WTC11 (cell line): ENCODE data around the gene RALBP1. TPM values are rescaled to one million over a fixed set of nuclear protein-coding genes. Genes with fewer than 3 reads are reported as not detected.
A peak's percentile ranks its signal among the peaks of the same experiment; 100 is the strongest.

ENCODE experiments used
- ATAC-seq: fragments of 200-7000 bp; cut with Tn5 transposase; 2 replicates; pipeline ENCODE4 v1.10.0; 2021; ENCODE audit warnings: mild to moderate bottlenecking, moderate library complexity
- CTCF ChIA-PET: fragments of 300-600 bp; sonication (Branson Sonifier 250); formaldehyde crosslinking; loops from one replicate; lab custom pipeline; 2021; ENCODE audit warnings: antibody characterized with exemption; lab: Charles Lee
- POLR2A ChIA-PET: fragments of 350-600 bp; sonication (Branson Sonifier 250); formaldehyde crosslinking; loops from one replicate; lab custom pipeline; 2021; ENCODE audit warnings: antibody characterized with exemption; lab: Charles Lee
- DNase-seq: peaks from one replicate; pipeline ENCODE4 v3.0.0; 2021; ENCODE audit warnings: low spot score
- H3K27ac Mint-ChIP-seq: 2 replicates; pipeline ENCODE4 v1.8.0; 2021; ENCODE audit warnings: mixed read lengths
- H3K27me3 Mint-ChIP-seq: 2 replicates; pipeline ENCODE4 v1.8.0; 2021; ENCODE audit warnings: low read depth, mild to moderate bottlenecking, moderate library complexity, mixed read lengths
- H3K36me3 Mint-ChIP-seq: 2 replicates; pipeline ENCODE4 v1.8.0; 2021; ENCODE audit warnings: mixed read lengths
- H3K4me1 Mint-ChIP-seq: 2 replicates; pipeline ENCODE4 v1.8.0; 2022; ENCODE audit warnings: mixed read lengths
- H3K4me3 Mint-ChIP-seq: 2 replicates; pipeline ENCODE4 v1.8.0; 2021; ENCODE audit warnings: mild to moderate bottlenecking, moderate library complexity, mixed read lengths
- H3K9me3 Mint-ChIP-seq: 2 replicates; pipeline ENCODE4 v1.8.0; 2021; ENCODE audit warnings: mixed read lengths
- ESRRA ChIP-seq: sonication (generic); formaldehyde crosslinking; IDR thresholded peaks from 2 replicates; pipeline ENCODE4 v1.8.1; 2022; ENCODE audit warnings: mild to moderate bottlenecking, missing genetic modification reagents, borderline replicate concordance
- FOXK1 ChIP-seq: sonication (generic); formaldehyde crosslinking; IDR thresholded peaks from 2 replicates; pipeline ENCODE4 v1.8.0; 2022; ENCODE audit warnings: mild to moderate bottlenecking, moderate library complexity, missing genetic modification reagents
- FOXP1 ChIP-seq: sonication (generic); formaldehyde crosslinking; IDR thresholded peaks from 2 replicates; pipeline ENCODE4 v1.8.0; 2022; ENCODE audit warnings: missing genetic modification reagents, mild to moderate bottlenecking, moderate library complexity, borderline replicate concordance
- GRHL2 ChIP-seq: fragments of 250-450 bp; sonication (Bioruptor Pico); IDR thresholded peaks from 2 replicates; pipeline ENCODE4 v1.8.0; 2022; ENCODE audit warnings: mild to moderate bottlenecking, moderate library complexity; ENCODE audit not compliant: insufficient replicate concordance, severe bottlenecking
- JAZF1 ChIP-seq: fragments of 250-450 bp; sonication (Bioruptor Pico); IDR thresholded peaks from 2 replicates; pipeline ENCODE4 v1.9.0; 2021; ENCODE audit warnings: moderate library complexity, mild to moderate bottlenecking, inconsistent platforms
- JUN ChIP-seq: sonication (generic); formaldehyde crosslinking; IDR thresholded peaks from 2 replicates; pipeline ENCODE4 v1.8.0; 2023; ENCODE audit warnings: mild to moderate bottlenecking, missing genetic modification reagents
- KAT7 ChIP-seq: sonication (generic); formaldehyde crosslinking; IDR thresholded peaks from 2 replicates; pipeline ENCODE4 v1.8.1; 2023; ENCODE audit warnings: missing genetic modification reagents, mild to moderate bottlenecking, borderline replicate concordance
- MXD4 ChIP-seq: fragments of 250-450 bp; sonication (Bioruptor Pico); IDR thresholded peaks from 2 replicates; pipeline ENCODE4 v1.8.0; 2021; ENCODE audit warnings: mild to moderate bottlenecking, moderate library complexity, borderline replicate concordance
- NFE2L1 ChIP-seq: sonication (generic); formaldehyde crosslinking; IDR thresholded peaks from 2 replicates; pipeline ENCODE4 v1.8.1; 2023; ENCODE audit warnings: missing genetic modification reagents
- NFYB ChIP-seq: sonication (generic); formaldehyde crosslinking; conservative IDR thresholded peaks from 2 replicates; pipeline ENCODE4 v1.8.0; 2022; ENCODE audit warnings: low read depth, missing genetic modification reagents
- SMAD3 ChIP-seq: sonication (generic); formaldehyde crosslinking; IDR thresholded peaks from 2 replicates; pipeline ENCODE4 v1.8.0; 2022; ENCODE audit warnings: missing genetic modification reagents, mild to moderate bottlenecking, borderline replicate concordance
- TCF7 ChIP-seq: sonication (generic); formaldehyde crosslinking; IDR thresholded peaks from 2 replicates; pipeline ENCODE4 v1.8.0; 2022; ENCODE audit warnings: mild to moderate bottlenecking, low read depth, missing genetic modification reagents, moderate library complexity
- TEAD1 ChIP-seq: sonication (generic); formaldehyde crosslinking; IDR thresholded peaks from 2 replicates; pipeline ENCODE4 v1.8.0; 2022; ENCODE audit warnings: mild to moderate bottlenecking, missing genetic modification reagents
- TEAD4 ChIP-seq: sonication (generic); formaldehyde crosslinking; IDR thresholded peaks from 2 replicates; pipeline ENCODE4 v1.8.0; 2022; ENCODE audit warnings: mild to moderate bottlenecking, missing genetic modification reagents
- ZNF121 ChIP-seq: sonication (generic); formaldehyde crosslinking; IDR thresholded peaks from 2 replicates; pipeline ENCODE4 v1.8.0; 2023; ENCODE audit warnings: missing genetic modification reagents
- ZNF317 ChIP-seq: sonication (generic); formaldehyde crosslinking; IDR thresholded peaks from 2 replicates; pipeline ENCODE4 v1.8.1; 2023; ENCODE audit warnings: low read depth, mild to moderate bottlenecking, moderate library complexity, missing genetic modification reagents, borderline replicate concordance
- ZNF671 ChIP-seq: fragments of 250-450 bp; sonication (Bioruptor Pico); IDR thresholded peaks from 2 replicates; pipeline ENCODE4 v1.8.0; 2021; ENCODE audit warnings: mild to moderate bottlenecking
- total RNA-seq: library from RNA; stranded (reverse); gene quantifications from 3 replicates; pipeline ENCODE4 v1.2.3, GENCODE V29; 2021
- TF ChIP-seq, protein P1 (sequence below): sonication (generic); formaldehyde crosslinking; IDR thresholded peaks from 2 replicates; pipeline ENCODE4 v1.8.1; 2022; ENCODE audit warnings: low read depth, missing genetic modification reagents, borderline replicate concordance
- TF ChIP-seq, protein P2 (sequence below): sonication (generic); formaldehyde crosslinking; IDR thresholded peaks from 2 replicates; pipeline ENCODE4 v1.8.0; 2022; ENCODE audit warnings: mild to moderate bottlenecking, missing genetic modification reagents
- TF ChIP-seq, protein P3 (sequence below): sonication (generic); formaldehyde crosslinking; IDR thresholded peaks from 2 replicates; pipeline ENCODE4 v1.8.1; 2022; ENCODE audit warnings: low read depth, mild to moderate bottlenecking, moderate library complexity, missing genetic modification reagents, borderline replicate concordance
- TF ChIP-seq, protein P4 (sequence below): sonication (generic); formaldehyde crosslinking; IDR thresholded peaks from 2 replicates; pipeline ENCODE4 v1.8.1; 2023; ENCODE audit warnings: mild to moderate bottlenecking, missing genetic modification reagents
- TF ChIP-seq, protein P5 (sequence below): fragments of 250-450 bp; sonication (Bioruptor Pico); IDR thresholded peaks from 2 replicates; pipeline ENCODE4 v2.1.2; 2022; ENCODE audit warnings: mild to moderate bottlenecking, moderate library complexity

The RALBP1 gene
- total RNA-seq, 1 experiment from 2014 or later = 69.3 TPM

DNA sequence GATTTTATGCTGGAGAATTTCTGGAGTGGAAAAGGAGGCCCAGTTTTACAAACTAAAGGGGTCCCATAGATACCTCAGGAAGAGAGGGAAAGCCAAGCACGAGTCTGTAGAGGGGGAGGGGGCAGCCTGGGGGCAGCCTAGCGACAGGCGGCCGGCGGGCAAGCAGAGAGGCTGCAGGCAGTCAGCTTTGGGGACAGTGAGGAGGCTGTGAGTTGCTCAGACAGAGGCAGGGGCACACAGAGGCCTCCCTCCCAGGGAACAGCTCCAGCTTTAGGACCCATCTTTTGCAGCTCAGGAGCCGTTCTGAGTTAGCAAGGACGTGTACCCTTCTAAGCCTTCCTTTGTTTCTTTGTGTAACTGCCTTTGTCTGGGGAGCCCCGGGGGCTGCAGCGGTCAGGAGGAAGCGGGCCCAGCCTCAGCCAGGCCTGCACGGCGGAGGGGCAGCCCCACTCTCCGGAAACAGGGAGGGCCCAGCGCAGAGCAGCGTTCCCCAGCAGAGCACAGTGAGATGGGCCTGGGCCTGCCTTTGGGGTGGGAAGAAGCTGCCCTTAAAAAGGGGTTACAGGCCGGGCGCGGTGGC, 41.1 kb upstream of the RALBP1 start:
- no peak for TF ChIP-seq SMAD3 (CRISPR knock-in tag)
- TF ChIP-seq ZNF121 (CRISPR knock-in tag) = no peak
- TF ChIP-seq JUN (CRISPR knock-in tag) = no peak
- no peak for TF ChIP-seq KAT7 (CRISPR knock-in tag)
- TF ChIP-seq, protein P1, sequence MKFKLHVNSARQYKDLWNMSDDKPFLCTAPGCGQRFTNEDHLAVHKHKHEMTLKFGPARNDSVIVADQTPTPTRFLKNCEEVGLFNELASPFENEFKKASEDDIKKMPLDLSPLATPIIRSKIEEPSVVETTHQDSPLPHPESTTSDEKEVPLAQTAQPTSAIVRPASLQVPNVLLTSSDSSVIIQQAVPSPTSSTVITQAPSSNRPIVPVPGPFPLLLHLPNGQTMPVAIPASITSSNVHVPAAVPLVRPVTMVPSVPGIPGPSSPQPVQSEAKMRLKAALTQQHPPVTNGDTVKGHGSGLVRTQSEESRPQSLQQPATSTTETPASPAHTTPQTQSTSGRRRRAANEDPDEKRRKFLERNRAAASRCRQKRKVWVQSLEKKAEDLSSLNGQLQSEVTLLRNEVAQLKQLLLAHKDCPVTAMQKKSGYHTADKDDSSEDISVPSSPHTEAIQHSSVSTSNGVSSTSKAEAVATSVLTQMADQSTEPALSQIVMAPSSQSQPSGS = no peak
- no peak for TF ChIP-seq FOXP1
- no peak for TF ChIP-seq NFYB (CRISPR knock-in tag)
- H3K4me1 Mint-ChIP-seq = peaks cover 21% of the 10 kb centered on the region
- CTCF ChIA-PET = no interaction called here
- no peak overlapping the region for H3K27ac Mint-ChIP-seq
- ATAC-seq (peak; percentile 75), DNase-seq (peak; percentile 24)
- peaks cover 8% of the 10 kb centered on the region for H3K36me3 Mint-ChIP-seq
- POLR2A ChIA-PET = interaction anchor here (0.6 to 0.9 kb wide), 2 partner anchors 31 to 41 kb away, joined by 3 read pairs; partner anchors contain the start of gene RALBP1
- H3K4me3 Mint-ChIP-seq = no peak overlapping the region
- H3K9me3 Mint-ChIP-seq = peaks cover 14% of the 10 kb centered on the region
- no peaks in the 10 kb centered on the region for H3K27me3 Mint-ChIP-seq

DNA sequence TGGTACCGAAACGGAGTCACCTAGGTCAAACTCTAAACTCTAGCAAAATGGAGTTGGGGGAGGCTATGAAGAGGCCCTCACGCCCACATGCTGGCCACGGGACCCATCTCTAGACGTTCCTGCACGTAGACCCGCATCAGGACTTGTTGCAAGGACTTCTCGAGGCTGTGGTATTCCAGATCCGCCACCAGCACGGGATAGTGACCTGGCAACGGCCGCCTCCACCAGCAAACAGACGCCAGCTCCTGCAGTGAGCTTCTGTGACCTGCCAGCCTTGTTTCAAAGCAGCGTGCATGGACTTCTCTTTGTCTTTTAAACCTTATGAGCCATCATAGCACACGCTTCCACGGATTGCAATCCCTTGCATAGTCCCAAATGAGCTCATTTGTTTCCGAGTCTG, 40.3 kb upstream of the RALBP1 start:
- TF ChIP-seq JUN (CRISPR knock-in tag) = no peak
- TF ChIP-seq JAZF1 (CRISPR knock-in tag) = no peak
- H3K9me3 Mint-ChIP-seq = peaks cover 14% of the 10 kb centered on the region
- H3K27me3 Mint-ChIP-seq = no peaks in the 10 kb centered on the region
- DNase-seq = no peak
- H3K4me3 Mint-ChIP-seq = no peak overlapping the region
- ChIA-PET POLR2A (interaction anchor here (0.9 kb wide), 1 partner anchor 40 kb away, joined by 3 read pairs; the partner anchor contains the start of gene RALBP1), CTCF (no interaction called here)
- H3K27ac Mint-ChIP-seq = no peak overlapping the region
- H3K4me1 Mint-ChIP-seq = peaks cover 21% of the 10 kb centered on the region
- ATAC-seq = no peak
- H3K36me3 Mint-ChIP-seq = peaks cover 8% of the 10 kb centered on the region

DNA sequence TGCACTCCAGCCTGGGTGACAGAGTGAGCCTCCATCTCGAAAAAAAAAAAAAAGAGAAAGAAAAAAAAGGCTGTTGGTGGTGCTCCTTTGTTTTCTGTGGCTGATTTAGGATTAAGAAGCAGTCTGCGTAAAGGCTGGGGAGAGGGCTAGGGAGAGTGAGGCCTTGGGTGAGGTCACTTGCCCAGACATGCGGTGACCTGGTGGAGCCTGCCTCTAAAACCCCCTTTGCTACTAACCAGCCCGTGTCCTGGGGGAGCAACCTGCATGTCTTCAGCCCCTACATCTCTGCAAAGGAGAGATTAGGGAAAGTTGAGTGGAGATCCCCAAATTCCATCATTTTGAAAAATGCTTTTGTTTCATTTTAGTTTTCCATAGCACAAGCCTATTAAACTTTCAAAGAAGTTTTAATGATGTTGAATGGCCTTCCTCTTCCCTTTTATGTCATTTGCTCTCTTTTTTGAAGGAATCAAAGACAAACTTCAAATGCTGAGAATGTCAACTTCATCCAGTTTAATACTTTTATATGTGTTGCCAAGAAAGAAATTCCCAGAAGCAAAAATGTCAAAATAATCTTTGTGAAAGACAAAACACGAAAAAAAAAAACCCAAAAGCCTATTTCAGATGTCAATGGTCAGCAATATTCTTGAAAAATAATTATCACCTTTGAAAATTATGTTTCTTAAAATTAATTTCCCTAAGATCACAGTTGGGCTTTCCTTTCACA, 38.9 kb upstream of the RALBP1 start:
- TF ChIP-seq MXD4 = no peak
- TF ChIP-seq TEAD1 (CRISPR knock-in tag) = no peak
- no peak for TF ChIP-seq FOXK1 (CRISPR knock-in tag)
- TF ChIP-seq JUN (CRISPR knock-in tag) = no peak
- TF ChIP-seq, protein P2, sequence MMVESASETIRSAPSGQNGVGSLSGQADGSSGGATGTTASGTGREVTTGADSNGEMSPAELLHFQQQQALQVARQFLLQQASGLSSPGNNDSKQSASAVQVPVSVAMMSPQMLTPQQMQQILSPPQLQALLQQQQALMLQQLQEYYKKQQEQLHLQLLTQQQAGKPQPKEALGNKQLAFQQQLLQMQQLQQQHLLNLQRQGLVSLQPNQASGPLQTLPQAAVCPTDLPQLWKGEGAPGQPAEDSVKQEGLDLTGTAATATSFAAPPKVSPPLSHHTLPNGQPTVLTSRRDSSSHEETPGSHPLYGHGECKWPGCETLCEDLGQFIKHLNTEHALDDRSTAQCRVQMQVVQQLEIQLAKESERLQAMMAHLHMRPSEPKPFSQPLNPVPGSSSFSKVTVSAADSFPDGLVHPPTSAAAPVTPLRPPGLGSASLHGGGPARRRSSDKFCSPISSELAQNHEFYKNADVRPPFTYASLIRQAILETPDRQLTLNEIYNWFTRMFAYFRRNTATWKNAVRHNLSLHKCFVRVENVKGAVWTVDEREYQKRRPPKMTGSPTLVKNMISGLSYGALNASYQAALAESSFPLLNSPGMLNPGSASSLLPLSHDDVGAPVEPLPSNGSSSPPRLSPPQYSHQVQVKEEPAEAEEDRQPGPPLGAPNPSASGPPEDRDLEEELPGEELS = no peak
- TF ChIP-seq FOXP1 = no peak
- no peak for TF ChIP-seq NFE2L1 (CRISPR knock-in tag)
- no peak for TF ChIP-seq GRHL2 (CRISPR knock-in tag)
- TF ChIP-seq, protein P3, sequence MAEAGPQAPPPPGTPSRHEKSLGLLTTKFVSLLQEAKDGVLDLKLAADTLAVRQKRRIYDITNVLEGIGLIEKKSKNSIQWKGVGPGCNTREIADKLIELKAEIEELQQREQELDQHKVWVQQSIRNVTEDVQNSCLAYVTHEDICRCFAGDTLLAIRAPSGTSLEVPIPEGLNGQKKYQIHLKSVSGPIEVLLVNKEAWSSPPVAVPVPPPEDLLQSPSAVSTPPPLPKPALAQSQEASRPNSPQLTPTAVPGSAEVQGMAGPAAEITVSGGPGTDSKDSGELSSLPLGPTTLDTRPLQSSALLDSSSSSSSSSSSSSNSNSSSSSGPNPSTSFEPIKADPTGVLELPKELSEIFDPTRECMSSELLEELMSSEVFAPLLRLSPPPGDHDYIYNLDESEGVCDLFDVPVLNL (CRISPR knock-in tag) = no peak
- no peak for TF ChIP-seq TEAD4
- no peak for TF ChIP-seq ZNF121 (CRISPR knock-in tag)
- TF ChIP-seq TCF7 = no peak
- no peak for TF ChIP-seq JAZF1 (CRISPR knock-in tag)
- TF ChIP-seq, protein P4, sequence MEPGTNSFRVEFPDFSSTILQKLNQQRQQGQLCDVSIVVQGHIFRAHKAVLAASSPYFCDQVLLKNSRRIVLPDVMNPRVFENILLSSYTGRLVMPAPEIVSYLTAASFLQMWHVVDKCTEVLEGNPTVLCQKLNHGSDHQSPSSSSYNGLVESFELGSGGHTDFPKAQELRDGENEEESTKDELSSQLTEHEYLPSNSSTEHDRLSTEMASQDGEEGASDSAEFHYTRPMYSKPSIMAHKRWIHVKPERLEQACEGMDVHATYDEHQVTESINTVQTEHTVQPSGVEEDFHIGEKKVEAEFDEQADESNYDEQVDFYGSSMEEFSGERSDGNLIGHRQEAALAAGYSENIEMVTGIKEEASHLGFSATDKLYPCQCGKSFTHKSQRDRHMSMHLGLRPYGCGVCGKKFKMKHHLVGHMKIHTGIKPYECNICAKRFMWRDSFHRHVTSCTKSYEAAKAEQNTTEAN (CRISPR knock-in tag) = no peak
- TF ChIP-seq ZNF671 (CRISPR knock-in tag) = no peak
- TF ChIP-seq, protein P5, sequence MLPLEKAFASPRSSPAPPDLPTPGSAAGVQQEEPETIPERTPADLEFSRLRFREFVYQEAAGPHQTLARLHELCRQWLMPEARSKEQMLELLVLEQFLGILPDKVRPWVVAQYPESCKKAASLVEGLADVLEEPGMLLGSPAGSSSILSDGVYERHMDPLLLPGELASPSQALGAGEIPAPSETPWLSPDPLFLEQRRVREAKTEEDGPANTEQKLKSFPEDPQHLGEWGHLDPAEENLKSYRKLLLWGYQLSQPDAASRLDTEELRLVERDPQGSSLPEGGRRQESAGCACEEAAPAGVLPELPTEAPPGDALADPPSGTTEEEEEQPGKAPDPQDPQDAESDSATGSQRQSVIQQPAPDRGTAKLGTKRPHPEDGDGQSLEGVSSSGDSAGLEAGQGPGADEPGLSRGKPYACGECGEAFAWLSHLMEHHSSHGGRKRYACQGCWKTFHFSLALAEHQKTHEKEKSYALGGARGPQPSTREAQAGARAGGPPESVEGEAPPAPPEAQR (CRISPR knock-in tag) = no peak
- TF ChIP-seq ESRRA (CRISPR knock-in tag) = no peak
- no peak for TF ChIP-seq ZNF317 (CRISPR knock-in tag)
- TF ChIP-seq, all 79 proteins: peak for 0
- Mint-ChIP-seq H3K4me1 (peaks cover 21% of the 10 kb centered on the region), H3K27ac (peak overlapping the region; percentile 74; the same call in 1 of the 2 replicates), H3K36me3 (no peaks in the 10 kb centered on the region; the same call in 1 of the 2 replicates), H3K4me3 (no peak overlapping the region), H3K9me3 (peaks cover 6% of the 10 kb centered on the region), H3K27me3 (no peaks in the 10 kb centered on the region)
- ATAC-seq (no peak), DNase-seq (no peak)
- ChIA-PET CTCF (interaction anchor here (1.0 kb wide), 1 partner anchor 139 kb away, joined by 4 read pairs; no protein-coding TSS in a partner anchor), POLR2A (interaction anchor here (0.7 kb wide), 1 partner anchor 671 kb away, joined by 3 read pairs; no protein-coding TSS in a partner anchor)
